Dermis blood vessel endothelial cell (primary cell): ENCODE results near the gene ZNF304. TPM values are rescaled to one million over a fixed set of nuclear protein-coding genes. Genes with fewer than 3 reads are reported as not detected.

ENCODE experiments used
- DNase-seq: peaks from one replicate; pipeline ENCODE4 v3.0.0; 2010
- total RNA-seq: library from RNA; depleted of rRNA; stranded (reverse); fragments of >200 nt; gene quantifications from 2 replicates; pipeline ENCODE4 v1.2.3, GENCODE V29; 2014

The ZNF304 gene
- 10.5 and 11.1 TPM in 2 replicates for total RNA-seq

DNA sequence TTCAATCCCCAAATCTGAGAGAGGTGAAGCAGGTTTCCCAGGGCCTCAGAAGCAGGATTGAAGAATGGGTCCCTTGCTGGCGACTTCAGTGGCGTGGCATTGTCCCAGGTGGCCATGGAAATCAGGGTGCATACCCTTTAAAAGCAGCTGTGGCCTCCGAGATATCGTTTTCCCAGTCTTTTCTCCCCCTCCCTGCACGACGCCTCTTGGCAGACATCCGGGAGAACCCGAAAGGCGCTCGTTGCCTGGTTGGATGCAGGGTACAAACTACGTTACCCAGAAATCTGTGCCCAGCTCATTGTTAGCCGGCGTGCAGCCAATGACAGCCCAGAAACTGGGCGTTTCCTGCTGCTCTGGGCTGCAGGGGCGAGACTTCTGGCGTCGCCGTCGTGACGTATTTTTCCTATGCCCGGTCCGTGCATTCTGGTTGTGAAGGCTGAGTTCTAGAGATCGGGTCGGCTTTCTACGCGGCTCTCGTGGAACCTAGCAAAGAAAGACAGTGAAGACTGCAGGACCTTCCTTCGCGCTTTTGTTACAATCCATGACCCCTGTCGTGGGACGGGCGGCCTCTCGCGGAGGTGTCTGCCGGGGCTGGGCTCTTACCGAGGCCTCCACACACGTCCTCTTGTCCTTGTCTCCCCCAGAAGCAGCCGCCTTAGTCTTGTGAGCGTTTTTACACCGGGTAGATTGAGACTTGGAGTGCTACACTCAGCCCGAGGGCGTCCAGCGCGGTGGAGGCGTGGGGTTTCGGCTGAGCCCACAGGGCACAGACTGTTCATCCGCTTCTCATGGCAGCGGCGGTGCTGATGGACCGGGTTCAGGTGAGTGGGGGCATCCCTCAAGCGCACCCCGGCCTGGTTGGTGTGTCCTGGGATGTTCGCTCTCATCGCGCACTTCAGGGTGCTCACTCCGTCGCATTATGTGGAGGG, at the start of gene ZNF304:
Gene ZNF304, plus strand, starts transcription at position 395 of the 929 bp plus-strand sequence. Its CDS starts 394 bp downstream, at position 789.
- peak; percentile 96 for DNase-seq

DNA sequence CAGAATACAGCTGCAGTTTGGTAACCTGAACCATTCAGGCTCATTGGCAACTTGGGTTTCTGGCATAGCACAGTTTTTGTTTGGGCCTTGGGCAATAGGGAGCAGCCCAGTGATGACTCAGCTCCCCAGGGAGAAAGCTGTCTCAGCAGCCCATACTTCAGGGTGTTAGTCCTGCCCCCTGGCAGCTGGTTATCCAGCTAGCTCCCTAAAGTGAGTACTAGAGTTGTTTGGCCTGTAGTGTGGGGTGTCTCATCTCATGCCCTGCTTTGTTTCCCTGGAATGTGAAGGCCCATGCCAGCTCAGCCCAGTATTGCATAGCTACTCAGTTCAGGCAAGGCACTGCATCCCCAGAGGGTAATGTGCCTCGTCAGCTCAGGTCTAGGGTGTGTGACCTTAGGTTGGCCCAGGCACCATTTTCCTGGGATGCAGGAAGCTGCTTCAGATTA, 49.0 kb upstream of the ZNF304 start:
- peak; percentile 13 for DNase-seq

DNA sequence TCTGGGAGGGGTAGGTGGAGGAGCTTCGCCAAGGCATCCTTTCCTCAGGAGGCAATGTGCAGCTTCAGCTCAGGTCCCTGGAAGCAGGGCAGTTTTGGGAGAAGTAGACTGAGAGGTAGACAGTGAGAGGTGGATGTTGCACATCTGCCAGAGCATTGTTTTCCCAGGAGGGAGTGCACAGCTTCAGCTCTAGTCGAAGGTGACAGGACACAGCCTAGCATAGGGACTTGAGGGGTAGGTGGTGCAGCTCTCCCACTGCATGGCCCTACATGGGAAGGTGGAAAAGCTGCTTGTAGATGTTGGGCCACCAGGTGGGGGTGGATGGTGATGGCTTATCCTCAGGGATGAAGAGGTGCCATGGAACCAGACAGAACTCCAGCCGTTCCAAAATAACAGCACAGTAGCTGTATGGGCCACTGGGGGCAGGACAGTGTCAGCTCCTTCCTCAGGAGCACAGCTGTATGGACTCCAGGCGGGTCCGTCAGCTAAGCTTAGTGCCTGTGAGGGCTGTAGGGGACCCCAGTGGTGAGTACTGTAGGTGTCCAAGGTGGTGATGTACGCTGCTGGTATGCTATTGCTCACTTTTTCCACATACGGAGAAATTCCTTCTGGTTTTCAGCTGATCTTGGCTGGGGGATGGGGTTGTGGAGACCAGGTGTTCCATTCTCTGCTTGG, 48.2 kb upstream of the ZNF304 start:
- DNase-seq, result no peak

DNA sequence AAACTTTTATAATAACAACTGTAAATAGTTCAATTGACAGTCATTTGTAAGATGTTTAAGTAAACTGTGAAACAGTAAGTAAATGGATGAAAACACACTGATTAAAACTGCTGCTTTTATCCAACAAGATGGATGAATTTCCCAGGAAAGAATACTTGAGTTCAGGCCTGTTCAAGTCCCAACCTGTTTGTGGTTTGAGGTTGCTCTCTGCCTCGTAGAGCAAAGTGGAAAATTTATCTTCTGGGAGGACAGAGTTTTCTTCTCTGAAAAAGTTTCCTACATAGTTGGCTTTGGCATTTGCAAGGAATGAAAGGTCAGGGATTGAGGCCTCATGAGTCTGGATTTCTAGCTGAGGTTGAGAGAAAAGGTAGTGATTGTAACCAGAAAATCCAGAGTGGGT, 46.0 kb upstream of the ZNF304 start:
- no peak for DNase-seq

- no peak for DNase-seq
Observed at GRCh38 chr19:57308514-57308913, 42.6 kb upstream of the ZNF304 start.

- DNase-seq, result no peak
Observed at GRCh38 chr19:57310792-57311191, 40.3 kb upstream of the ZNF304 start.

DNA sequence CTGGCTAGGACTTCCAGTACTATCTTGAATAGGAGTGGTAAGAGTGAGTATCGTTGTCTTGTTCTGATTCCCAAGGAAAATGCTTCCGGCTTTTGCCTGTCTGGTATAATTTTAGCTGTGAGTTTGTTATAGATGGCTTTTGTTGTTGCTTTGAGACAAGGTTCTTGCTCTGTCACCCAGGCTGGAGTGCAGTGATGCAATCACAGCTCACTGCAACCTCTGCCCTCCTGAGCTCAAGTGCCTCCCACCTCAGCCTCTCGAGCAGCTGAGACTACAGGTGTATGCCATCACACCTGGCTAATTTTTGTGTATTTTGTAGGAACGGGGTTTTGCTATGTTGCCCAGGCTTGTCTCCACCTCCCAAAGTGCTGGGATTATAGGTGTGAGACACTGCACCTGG, 36.9 kb upstream of the ZNF304 start:
- no peak for DNase-seq

- peak; percentile 4 for DNase-seq
Observed at GRCh38 chr19:57317503-57317902, 33.6 kb upstream of the ZNF304 start.

GRCh38 chr19:57319869-57320179, 31.2 kb upstream of the ZNF304 start:
- DNase-seq, result no peak

DNA sequence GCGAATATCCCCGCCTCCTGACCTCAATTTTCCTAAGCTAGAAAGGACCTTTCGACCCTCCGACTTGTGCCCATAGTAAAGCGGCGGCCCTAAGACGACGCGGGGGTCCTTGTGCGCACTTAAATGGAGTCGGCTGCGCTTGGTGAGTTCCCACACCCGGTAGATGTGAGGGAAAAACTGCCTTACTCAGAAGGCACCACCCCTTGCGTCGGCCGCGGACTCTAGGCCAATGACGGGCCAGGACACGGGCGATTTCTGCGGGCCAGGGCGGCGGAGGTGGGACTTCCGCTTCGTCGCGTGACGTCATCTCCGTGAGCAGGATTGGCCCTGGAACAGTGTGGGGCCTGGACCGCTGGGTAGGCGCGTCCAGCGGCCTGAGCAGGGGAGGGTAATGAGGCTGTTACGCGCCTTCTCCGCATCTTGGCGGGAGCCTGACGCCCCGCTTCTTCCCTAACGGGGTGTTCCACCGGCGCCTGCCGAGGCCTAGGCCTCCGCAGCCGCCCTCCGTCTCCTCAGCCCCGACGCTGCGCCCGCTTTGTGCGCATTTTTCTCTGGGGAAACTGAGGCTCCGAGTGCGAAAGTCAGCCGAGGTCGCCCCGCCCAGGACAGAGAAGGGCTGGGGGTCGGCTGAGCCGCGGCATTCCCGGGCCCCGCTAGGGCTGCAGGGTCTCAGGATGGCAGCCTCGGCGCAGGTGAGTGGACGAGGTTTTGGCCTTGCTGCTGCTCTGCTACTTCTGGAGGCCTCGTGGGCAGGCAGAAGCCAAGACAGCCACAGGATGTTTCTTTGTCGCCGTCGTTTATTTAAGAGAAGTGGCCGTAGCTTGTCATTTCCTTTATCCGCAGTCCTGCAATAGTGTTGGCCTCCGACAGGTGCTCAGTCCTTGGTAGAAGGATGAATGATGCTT, 30.6 kb upstream of the ZNF304 start, which contains the start of gene ZNF543:
Gene ZNF543, plus strand, starts transcription at position 293 of the 905 bp plus-strand sequence. Its CDS starts 382 bp downstream, at position 675.
- peak; percentile 98 for DNase-seq

DNA sequence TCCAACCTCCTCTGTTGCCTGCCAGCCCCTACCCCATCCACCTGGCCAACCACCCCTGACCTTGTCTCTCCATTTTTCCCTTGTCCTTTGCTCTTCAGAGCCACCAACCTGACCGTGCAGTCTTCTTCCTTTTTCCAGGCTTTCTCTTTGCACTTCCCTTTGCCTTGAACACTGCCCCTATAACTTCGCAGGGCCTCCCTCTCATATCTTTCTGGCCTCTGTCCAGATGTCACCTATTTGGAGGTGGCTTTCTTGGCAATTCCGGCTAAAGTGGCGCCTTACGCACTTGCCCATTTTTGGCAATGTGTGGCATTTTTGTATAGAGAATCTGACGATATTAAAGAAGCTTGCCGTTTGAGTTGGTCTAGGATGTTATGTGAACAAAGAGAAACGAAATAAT, 30.0 kb upstream of the ZNF304 start:
- DNase-seq, result no peak

DNA sequence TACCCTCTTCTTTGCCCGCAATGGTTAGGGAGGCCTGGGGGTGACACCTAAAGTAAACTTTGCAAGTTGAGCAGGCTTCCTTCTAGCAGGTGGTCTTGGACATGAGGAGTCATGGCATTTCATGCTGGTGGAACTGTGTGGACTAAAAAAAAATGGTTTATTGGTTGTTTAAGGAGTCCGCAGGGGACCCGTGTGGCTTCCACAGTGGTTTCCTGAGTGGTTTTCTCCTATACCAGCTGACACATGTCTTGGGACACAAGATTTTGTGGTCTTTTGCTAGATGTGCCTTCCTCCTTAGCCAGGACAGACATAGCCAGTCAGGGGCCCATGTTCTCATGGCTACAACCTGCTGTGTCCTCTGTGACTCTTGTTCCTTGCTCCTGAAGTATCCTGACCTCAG, 29.3 kb upstream of the ZNF304 start:
- no peak for DNase-seq

- no peak for DNase-seq
Observed at GRCh38 chr19:57324992-57325391, 26.1 kb upstream of the ZNF304 start.

DNA sequence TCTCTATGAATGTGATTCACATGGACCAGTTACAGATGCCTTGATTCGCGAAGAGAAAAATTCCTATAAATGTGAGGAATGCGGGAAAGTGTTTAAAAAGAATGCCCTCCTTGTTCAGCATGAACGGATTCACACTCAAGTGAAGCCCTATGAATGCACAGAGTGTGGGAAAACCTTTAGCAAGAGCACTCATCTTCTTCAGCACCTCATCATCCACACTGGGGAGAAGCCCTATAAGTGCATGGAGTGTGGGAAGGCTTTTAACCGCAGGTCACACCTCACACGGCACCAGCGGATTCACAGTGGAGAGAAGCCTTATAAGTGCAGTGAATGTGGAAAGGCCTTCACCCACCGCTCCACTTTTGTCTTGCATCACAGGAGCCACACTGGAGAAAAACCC, 23.1 kb upstream of the ZNF304 start:
- DNase-seq, result no peak

GRCh38 chr19:57334191-57334590, 16.9 kb upstream of the ZNF304 start:
- DNase-seq, result no peak

GRCh38 chr19:57338877-57339276, 12.2 kb upstream of the ZNF304 start:
- no peak for DNase-seq

- no peak for DNase-seq
Observed at GRCh38 chr19:57342582-57342981, 8.5 kb upstream of the ZNF304 start.

- DNase-seq, result no peak
Observed at GRCh38 chr19:57348136-57348535, 2.9 kb upstream of the ZNF304 start.

- DNase-seq, result peak; percentile 10
Observed at GRCh38 chr19:57351867-57352266, 796 bp downstream of the ZNF304 start.

DNA sequence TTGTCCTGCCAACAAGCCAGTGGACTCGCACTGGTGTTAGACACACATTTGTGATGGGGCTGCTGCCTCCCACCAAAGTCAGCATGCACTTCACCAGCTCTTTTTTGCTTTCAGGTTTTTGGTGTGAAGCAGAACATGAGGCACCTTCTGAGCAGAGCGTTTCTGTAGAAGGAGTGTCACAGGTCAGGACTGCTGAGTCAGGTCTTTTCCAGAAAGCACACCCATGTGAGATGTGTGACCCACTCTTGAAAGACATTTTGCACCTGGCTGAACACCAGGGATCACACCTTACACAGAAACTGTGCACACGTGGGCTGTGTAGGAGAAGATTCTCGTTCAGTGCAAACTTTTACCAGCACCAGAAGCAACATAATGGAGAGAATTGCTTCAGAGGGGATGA, 4.8 kb downstream of the ZNF304 start:
- no peak for DNase-seq

GRCh38 chr19:57357406-57357805, 6.3 kb downstream of the ZNF304 start:
- no peak for DNase-seq

GRCh38 chr19:57359300-57359699, 8.2 kb downstream of the ZNF304 start:
- DNase-seq, result no peak

DNA sequence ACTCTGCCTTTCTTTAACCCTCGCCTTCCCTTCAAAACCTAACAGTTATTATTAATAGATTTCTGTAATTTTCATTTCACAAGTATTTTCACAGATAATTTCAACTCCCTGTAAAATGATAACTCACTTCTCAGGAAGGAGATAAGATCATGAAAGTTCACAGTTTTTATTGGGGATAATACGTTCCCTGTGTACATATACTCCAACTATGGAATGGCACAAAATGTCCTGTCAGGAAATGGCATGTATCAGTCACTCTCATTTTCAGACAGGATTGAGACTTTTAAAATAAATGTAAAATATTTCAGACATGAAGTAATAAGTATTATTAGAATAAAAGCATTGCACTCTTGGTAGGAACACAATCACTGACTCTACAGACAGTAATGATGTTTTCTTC, 11.3 kb downstream of the ZNF304 start:
- peak; percentile 9 for DNase-seq
